ENCODE data around the gene SLC38A10. TPM values are rescaled to one million over a fixed set of nuclear protein-coding genes. Genes with fewer than 3 reads are reported as not detected.

Gene SLC38A10
- total RNA-seq, 1 donor from 2014 or later: 100 TPM

GRCh38 chr17:81277421-81277820, 17.7 kb downstream of the SLC38A10 start:
- DNase-seq (ENCODE audit: low read depth): no peak
- Histone ChIP-seq H3K36me3 (ENCODE audit: control insufficient read depth, insufficient read depth, low read length) (peaks cover 4% of the 10 kb centered on the region), H3K4me3 (ENCODE audit: low read depth, low read length) (no peak overlapping the region), H3K27me3 (ENCODE audit: control insufficient read depth, insufficient read depth, low read length) (no peaks in the 10 kb centered on the region)
- no peak for TF ChIP-seq CTCF (IDR thresholded peaks at IDR 0.05; ENCODE audit: insufficient read depth, low read length, poor library complexity, severe bottlenecking)

GRCh38 chr17:81276781-81277180, 18.3 kb downstream of the SLC38A10 start:
- no peak for TF ChIP-seq CTCF (IDR thresholded peaks at IDR 0.05; ENCODE audit: insufficient read depth, low read length, poor library complexity, severe bottlenecking)
- Histone ChIP-seq H3K4me3 (ENCODE audit: low read depth, low read length) (no peak overlapping the region), H3K27me3 (ENCODE audit: control insufficient read depth, insufficient read depth, low read length) (no peaks in the 10 kb centered on the region), H3K36me3 (ENCODE audit: control insufficient read depth, insufficient read depth, low read length) (peaks cover 4% of the 10 kb centered on the region)
- DNase-seq (ENCODE audit: low read depth): no peak

GRCh38 chr17:81274471-81274855, 20.6 kb downstream of the SLC38A10 start:
- DNase-seq (ENCODE audit: low read depth): no peak

GRCh38 chr17:81273698-81274470, 21.2 kb downstream of the SLC38A10 start:
- no peaks in the 10 kb centered on the region for H3K27me3 ChIP-seq (ENCODE audit: control insufficient read depth, insufficient read depth, low read length)
- H3K4me3 ChIP-seq (ENCODE audit: low read depth, low read length): no peak overlapping the region
- DNase-seq (ENCODE audit: low read depth): no peak
- TF ChIP-seq CTCF (IDR thresholded peaks at IDR 0.05; ENCODE audit: insufficient read depth, low read length, poor library complexity, severe bottlenecking): no peak
- H3K36me3 ChIP-seq (ENCODE audit: control insufficient read depth, insufficient read depth, low read length): peaks cover 4% of the 10 kb centered on the region

More at GRCh38 chr17:81274471-81274855, 20.6 kb downstream of the SLC38A10 start:
- Histone ChIP-seq H3K36me3 (ENCODE audit: control insufficient read depth, insufficient read depth, low read length) (peaks cover 4% of the 10 kb centered on the region), H3K4me3 (ENCODE audit: low read depth, low read length) (no peak overlapping the region), H3K27me3 (ENCODE audit: control insufficient read depth, insufficient read depth, low read length) (no peaks in the 10 kb centered on the region)
- TF ChIP-seq CTCF (IDR thresholded peaks at IDR 0.05; ENCODE audit: insufficient read depth, low read length, poor library complexity, severe bottlenecking): no peak

- no peak for DNase-seq (ENCODE audit: low read depth)
- Histone ChIP-seq H3K27me3 (ENCODE audit: control insufficient read depth, insufficient read depth, low read length) (no peaks in the 10 kb centered on the region), H3K4me3 (ENCODE audit: low read depth, low read length) (no peak overlapping the region), H3K36me3 (ENCODE audit: control insufficient read depth, insufficient read depth, low read length) (peaks cover 2% of the 10 kb centered on the region)
- no peak for TF ChIP-seq CTCF (IDR thresholded peaks at IDR 0.05; ENCODE audit: insufficient read depth, low read length, poor library complexity, severe bottlenecking)
Measured at GRCh38 chr17:81272616-81273015, 22.5 kb downstream of the SLC38A10 start.

- TF ChIP-seq CTCF (IDR thresholded peaks at IDR 0.05; ENCODE audit: insufficient read depth, low read length, poor library complexity, severe bottlenecking): no peak
- Histone ChIP-seq H3K4me3 (ENCODE audit: low read depth, low read length) (no peak overlapping the region), H3K36me3 (ENCODE audit: control insufficient read depth, insufficient read depth, low read length) (no peaks in the 10 kb centered on the region), H3K27me3 (ENCODE audit: control insufficient read depth, insufficient read depth, low read length) (no peaks in the 10 kb centered on the region)
- DNase-seq (ENCODE audit: low read depth): no peak
Measured at GRCh38 chr17:81271226-81271625, 23.9 kb downstream of the SLC38A10 start.
